Aorta (tissue), 5 donors: Measurements from ENCODE around the gene NLRC4. TPM values are rescaled to one million over a fixed set of nuclear protein-coding genes. Genes with fewer than 3 reads are reported as not detected.
"Not testable (repeated sequence)": the region's sequence is repeated elsewhere in the genome, so short reads cannot be mapped to it uniquely, and the experiment has no call there.

ENCODE experiments used
- ATAC-seq: fragments of 200-7000 bp; cut with Tn5 transposase; one replicate; pipeline ENCODE4 v1.9.1; 2022; ENCODE audit warnings: moderate library complexity; ENCODE audit not compliant: low FRiP score
- DNase-seq, 2 donors: peaks; one replicate each; pipeline ENCODE4 v3.0.0-alpha.2; 2020
- H3K27ac ChIP-seq, 2 donors: one replicate each; pipeline ENCODE4 v1.5.1; 2013; ENCODE audit warnings: low read length in 2 of 2, mild to moderate bottlenecking in 2 of 2, moderate library complexity in 2 of 2, control low read depth in 1 of 2, inconsistent platforms in 1 of 2, low read depth in 1 of 2
- H3K27me3 ChIP-seq, 2 donors: one replicate each; pipeline ENCODE4 v1.6.1; 2013; ENCODE audit warnings: control low read depth in 1 of 2, low read length in 1 of 2, mild to moderate bottlenecking in 1 of 2, moderate library complexity in 1 of 2; ENCODE audit not compliant: insufficient read depth in 2 of 2, control insufficient read depth in 1 of 2
- H3K36me3 ChIP-seq, 2 donors: one replicate each; pipeline ENCODE4 v1.6.1; 2013; ENCODE audit warnings: control low read depth in 1 of 2, low read length in 1 of 2, mild to moderate bottlenecking in 1 of 2; ENCODE audit not compliant: insufficient read depth in 2 of 2, control insufficient read depth in 1 of 2
- H3K4me1 ChIP-seq, 2 donors: one replicate each; pipeline ENCODE4 v1.6.1; 2013; ENCODE audit warnings: low read length in 2 of 2, control low read depth in 1 of 2, mild to moderate bottlenecking in 1 of 2, moderate library complexity in 1 of 2; ENCODE audit not compliant: insufficient read depth in 2 of 2, control insufficient read depth in 1 of 2
- H3K4me3 ChIP-seq, 2 donors: one replicate each; pipeline ENCODE4 v1.5.1; 2013; ENCODE audit warnings: low read length in 2 of 2, control low read depth in 1 of 2, mild to moderate bottlenecking in 1 of 2
- H3K9me3 ChIP-seq: one replicate; pipeline ENCODE4 v1.6.1; 2013; ENCODE audit warnings: mild to moderate bottlenecking, low read length; ENCODE audit not compliant: control insufficient read depth
- WGBS, 2 donors: extraction: QIAGEN DNeasy Blood & Tissue Kit; methylation state at CpG; one replicate each; pipeline ENCODE4 v1.1.7; 2013; 5-methylcytosine and 5-hydroxymethylcytosine counted together
- intact Hi-C, 2 donors: fragments of 100-400 bp; cut with DNase I; formaldehyde crosslinking; loops; one replicate each; pipeline versions ENCODE4 v1.14.2 to v1.15.0; 2022
- polyA plus RNA-seq, 2 donors: library from polyadenylated mRNA; stranded (reverse); fragments of 200-250 nt; gene quantifications; one replicate each; pipeline ENCODE4 v1.2.3, GENCODE V29; 2013
- total RNA-seq, 2 donors: library from RNA; stranded (reverse); fragmentation: NEBNext Ultra II Directional; extraction: Animal tissue kit (Norgen Biotek cat#: 25700); gene quantifications; one replicate each; pipeline ENCODE4 v1.2.1, GENCODE V29; 2021
- donor health status: healthy with polysubstance abuse.
- donor health status: Bipolar disorder and iron deficiency.
- donor health status: DM: no; HTN: no; CAD: no.
- donor health status: DM: no; HTN: no; CAD: no.
- donor health status: DM: yes; HTN: yes; CAD: no.

NLRC4 gene
- total and polyA plus RNA-seq, 4 donors = 0.26 to 4.2 (median 3.0) TPM

GRCh38 chr2:32284321-32284720 is 19.6 kb upstream of the NLRC4 start:
- peaks cover 1 to 11% of the 10 kb centered on the region in 2 donors for H3K4me1 ChIP-seq
- no peaks in the 10 kb centered on the region for H3K36me3 ChIP-seq
- intact Hi-C loops = no loop called here
- no peak overlapping the region for H3K4me3 ChIP-seq
- WGBS, 2 donors = 84 to 88% methylated on average over 2 of the region's 2 CpGs
- no peaks in the 10 kb centered on the region for H3K27me3 ChIP-seq
- ATAC-seq = no peak
- no peaks in the 10 kb centered on the region for H3K9me3 ChIP-seq
- H3K27ac ChIP-seq = no peak overlapping the region
- no peak for DNase-seq

GRCh38 chr2:32278478-32278853 is 13.8 kb upstream of the NLRC4 start:
- H3K9me3 ChIP-seq = no peaks in the 10 kb centered on the region
- H3K27me3 ChIP-seq = no peaks in the 10 kb centered on the region
- no peaks in the 10 kb centered on the region for H3K36me3 ChIP-seq
- 15% methylated on average over 6 of the region's 6 CpGs for WGBS, 2 donors
- no peak for ATAC-seq
- intact Hi-C loops = loop anchor here in 1 of 2 donors (2.0 kb wide), 1 partner anchor 78 kb away; the partner anchor contains the start of gene BIRC6
- no peak overlapping the region for H3K27ac ChIP-seq
- DNase-seq = no peak
- H3K4me3 ChIP-seq = peak overlapping the region; percentile 65 to 100
- H3K4me1 ChIP-seq = peaks cover 0 to 1% of the 10 kb centered on the region in 2 donors

- H3K4me1 ChIP-seq = peaks cover 0 to 1% of the 10 kb centered on the region in 2 donors
- peak within 1 kb of the TSS; percentile 12 to 78 for H3K27ac ChIP-seq
- DNase-seq (peak; percentile 89 to 94), ATAC-seq (peak; percentile 96)
- H3K9me3 ChIP-seq = no peaks in the 10 kb centered on the region
- H3K4me3 ChIP-seq = peak within 1 kb of the TSS; percentile 65 to 100
- no peaks in the 10 kb centered on the region for H3K27me3 ChIP-seq
- H3K36me3 ChIP-seq = no peaks in the 10 kb centered on the region
- intact Hi-C loops = loop anchor here in 1 of 2 donors (2.0 kb wide), 2 partner anchors 79 to 113 kb away; partner anchors contain the start of genes BIRC6 and SLC30A6
- 0 to 1% methylated on average over 55 to 59 of the region's 59 CpGs for WGBS, 2 donors
Measured at GRCh38 chr2:32277674-32278477, 13.2 kb upstream of the NLRC4 start, which contains the start of gene YIPF4. YIPF4 (plus strand) TSS chr2:32277904; CDS start chr2:32278156, 252 bp downstream.

- Histone ChIP-seq H3K9me3 (no peaks in the 10 kb centered on the region), H3K27ac (peak overlapping the region in 1 of 2 donors; percentile 12), H3K4me1 (peaks cover 0 to 1% of the 10 kb centered on the region in 2 donors), H3K4me3 (peak overlapping the region; percentile 53 to 100), H3K27me3 (no peaks in the 10 kb centered on the region), H3K36me3 (no peaks in the 10 kb centered on the region)
- ATAC-seq (no peak), DNase-seq (no peak)
- 63 to 65% methylated on average over 5 of the region's 5 CpGs for WGBS, 2 donors
- intact Hi-C loops = loop anchor here in 1 of 2 donors (2.0 kb wide), 1 partner anchor 113 kb away; the partner anchor contains the start of gene SLC30A6
Measured at GRCh38 chr2:32277363-32277673, 12.6 kb upstream of the NLRC4 start.

GRCh38 chr2:32275790-32276189 is 11.1 kb upstream of the NLRC4 start:
- H3K27me3 ChIP-seq, H3K9me3 ChIP-seq, H3K36me3 ChIP-seq, ATAC-seq, H3K4me1 ChIP-seq, H3K4me3 ChIP-seq, H3K27ac ChIP-seq, DNase-seq: not testable (repeated sequence)
- intact Hi-C loops = loop anchor here in 1 of 2 donors (2.0 kb wide), 1 partner anchor 111 kb away; the partner anchor contains the start of gene SLC30A6
- 85 to 87% methylated on average over 7 of the region's 7 CpGs for WGBS, 2 donors

- H3K27me3 ChIP-seq = no peaks in the 10 kb centered on the region
- ATAC-seq = no peak
- no peak for DNase-seq
- H3K4me3 ChIP-seq = no peak overlapping the region
- no peak overlapping the region for H3K27ac ChIP-seq
- H3K9me3 ChIP-seq = no peaks in the 10 kb centered on the region
- H3K4me1 ChIP-seq = no peaks in the 10 kb centered on the region
- WGBS, 2 donors = 69 to 85% methylated on average over 2 of the region's 2 CpGs
- H3K36me3 ChIP-seq = no peaks in the 10 kb centered on the region
- intact Hi-C loops = no loop called here
Measured at GRCh38 chr2:32274289-32274688, 9.6 kb upstream of the NLRC4 start.

GRCh38 chr2:32272279-32272678 is 7.6 kb upstream of the NLRC4 start:
- 42 to 52% methylated on average over 3 of the region's 3 CpGs for WGBS, 2 donors
- Histone ChIP-seq H3K36me3 (no peaks in the 10 kb centered on the region), H3K4me1 (no peaks in the 10 kb centered on the region), H3K4me3 (no peak overlapping the region), H3K27me3 (no peaks in the 10 kb centered on the region), H3K27ac (no peak overlapping the region), H3K9me3 (no peaks in the 10 kb centered on the region)
- no peak for ATAC-seq
- no peak for DNase-seq
- intact Hi-C loops = no loop called here

GRCh38 chr2:32271063-32271462 is 6.4 kb upstream of the NLRC4 start:
- DNase-seq (no peak), ATAC-seq (no peak)
- H3K9me3 ChIP-seq = no peaks in the 10 kb centered on the region
- no peak overlapping the region for H3K4me3 ChIP-seq
- no peaks in the 10 kb centered on the region for H3K36me3 ChIP-seq
- H3K4me1 ChIP-seq = no peaks in the 10 kb centered on the region
- intact Hi-C loops = no loop called here
- no peaks in the 10 kb centered on the region for H3K27me3 ChIP-seq
- H3K27ac ChIP-seq = no peak overlapping the region
- 69% methylated on average over 2 of the region's 2 CpGs for WGBS, 2 donors

- H3K27me3 ChIP-seq = no peaks in the 10 kb centered on the region
- 86 to 87% methylated on average over 3 of the region's 3 CpGs for WGBS, 2 donors
- intact Hi-C loops = no loop called here
- no peaks in the 10 kb centered on the region for H3K4me1 ChIP-seq
- ATAC-seq = no peak
- no peaks in the 10 kb centered on the region for H3K9me3 ChIP-seq
- H3K36me3 ChIP-seq = no peaks in the 10 kb centered on the region
- no peak for DNase-seq
- no peak overlapping the region for H3K4me3 ChIP-seq
- H3K27ac ChIP-seq = no peak overlapping the region
Measured at GRCh38 chr2:32262105-32262504, 2.6 kb downstream of the NLRC4 start.
